ENCODE measurements around the gene PAQR6.

DNA sequence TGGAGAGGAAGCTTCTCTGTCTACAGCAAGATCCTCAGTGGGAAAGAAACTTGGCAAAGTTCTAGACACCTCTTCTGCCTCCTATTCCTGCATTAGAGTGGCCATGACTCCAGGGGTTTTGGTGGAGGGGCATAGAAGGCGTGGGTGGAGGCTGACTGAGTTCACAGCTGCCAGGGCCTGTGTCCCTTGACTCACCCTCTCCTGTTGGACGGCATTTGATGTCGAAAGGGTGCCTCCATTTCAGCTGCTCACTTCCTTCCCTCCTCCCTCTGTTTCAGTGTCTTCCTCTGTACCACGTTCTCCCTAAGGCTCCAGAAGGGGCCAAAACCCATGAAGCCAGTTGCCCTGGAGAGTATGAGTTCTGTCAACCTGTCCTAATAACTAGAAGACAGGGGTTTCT is 36.9 kb upstream of the PAQR6 start:
- TF ChIP-seq, protein P1, sequence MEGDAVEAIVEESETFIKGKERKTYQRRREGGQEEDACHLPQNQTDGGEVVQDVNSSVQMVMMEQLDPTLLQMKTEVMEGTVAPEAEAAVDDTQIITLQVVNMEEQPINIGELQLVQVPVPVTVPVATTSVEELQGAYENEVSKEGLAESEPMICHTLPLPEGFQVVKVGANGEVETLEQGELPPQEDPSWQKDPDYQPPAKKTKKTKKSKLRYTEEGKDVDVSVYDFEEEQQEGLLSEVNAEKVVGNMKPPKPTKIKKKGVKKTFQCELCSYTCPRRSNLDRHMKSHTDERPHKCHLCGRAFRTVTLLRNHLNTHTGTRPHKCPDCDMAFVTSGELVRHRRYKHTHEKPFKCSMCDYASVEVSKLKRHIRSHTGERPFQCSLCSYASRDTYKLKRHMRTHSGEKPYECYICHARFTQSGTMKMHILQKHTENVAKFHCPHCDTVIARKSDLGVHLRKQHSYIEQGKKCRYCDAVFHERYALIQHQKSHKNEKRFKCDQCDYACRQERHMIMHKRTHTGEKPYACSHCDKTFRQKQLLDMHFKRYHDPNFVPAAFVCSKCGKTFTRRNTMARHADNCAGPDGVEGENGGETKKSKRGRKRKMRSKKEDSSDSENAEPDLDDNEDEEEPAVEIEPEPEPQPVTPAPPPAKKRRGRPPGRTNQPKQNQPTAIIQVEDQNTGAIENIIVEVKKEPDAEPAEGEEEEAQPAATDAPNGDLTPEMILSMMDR (IDR thresholded peaks at IDR 0.05), result no peak
- TF ChIP-seq POLR2A (IDR thresholded peaks at IDR 0.05), result no peak
